Measurements from ENCODE around the gene TNFAIP3.
"Not testable (repeated sequence)": the region's sequence is repeated elsewhere in the genome, so short reads cannot be mapped to it uniquely, and the experiment has no call there.

Gene TNFAIP3

GRCh38 chr6:137890983-137891537 is 24.0 kb downstream of the TNFAIP3 start:
- H3K27ac ChIP-seq: no peak overlapping the region
- H3K4me3 ChIP-seq: no peak overlapping the region

- peak overlapping the region in 5 of 21 experiments; percentile 1 to 54 (median 16) for H3K27ac ChIP-seq
- H3K4me3 ChIP-seq: no peak overlapping the region
Measured at GRCh38 chr6:137892271-137892708, 25.2 kb downstream of the TNFAIP3 start.

GRCh38 chr6:137893181-137893580 is 26.1 kb downstream of the TNFAIP3 start:
- H3K4me3 ChIP-seq: no peak overlapping the region
- H3K27ac ChIP-seq: peak overlapping the region in 2 of 21 experiments; percentile 9 to 16

- H3K27ac ChIP-seq: peak overlapping the region in 1 of 21 experiments; percentile 16
- H3K4me3 ChIP-seq: no peak overlapping the region
Measured at GRCh38 chr6:137893726-137894125, 26.7 kb downstream of the TNFAIP3 start.

GRCh38 chr6:137894378-137894777 is 27.3 kb downstream of the TNFAIP3 start:
- H3K4me3 ChIP-seq: not testable (repeated sequence)
- H3K27ac ChIP-seq: peak overlapping the region in 1 of 21 experiments; percentile 5

- Histone ChIP-seq H3K4me3 (no peak overlapping the region), H3K27ac (no peak overlapping the region)
Measured at GRCh38 chr6:137894779-137895385, 27.8 kb downstream of the TNFAIP3 start.

GRCh38 chr6:137896647-137897046 is 29.6 kb downstream of the TNFAIP3 start:
- no peak overlapping the region for H3K4me3 ChIP-seq

GRCh38 chr6:137900815-137901214 is 33.8 kb downstream of the TNFAIP3 start:
- H3K4me3 ChIP-seq: no peak overlapping the region
- H3K27ac ChIP-seq: no peak overlapping the region

More at GRCh38 chr6:137896647-137897046, 29.6 kb downstream of the TNFAIP3 start:
- no peak overlapping the region for H3K27ac ChIP-seq

- no peak overlapping the region for H3K4me3 ChIP-seq
- no peak overlapping the region for H3K27ac ChIP-seq
Measured at GRCh38 chr6:137901454-137901853, 34.4 kb downstream of the TNFAIP3 start.

- H3K27ac ChIP-seq: no peak overlapping the region
- H3K4me3 ChIP-seq: no peak overlapping the region
Measured at GRCh38 chr6:137902699-137903098, 35.6 kb downstream of the TNFAIP3 start.

GRCh38 chr6:137903274-137903932 is 36.3 kb downstream of the TNFAIP3 start:
- H3K4me3 ChIP-seq: no peak overlapping the region

GRCh38 chr6:137903933-137904821 is 37.1 kb downstream of the TNFAIP3 start:
- Histone ChIP-seq H3K27ac (peak overlapping the region in 2 of 21 experiments; percentile 22 to 45), H3K4me3 (peak overlapping the region in 1 of 7 experiments; percentile 9)

More at GRCh38 chr6:137903274-137903932, 36.3 kb downstream of the TNFAIP3 start:
- H3K27ac ChIP-seq: no peak overlapping the region

- peak overlapping the region in 7 of 21 experiments; percentile 10 to 60 (median 22) for H3K27ac ChIP-seq
- peak overlapping the region in 2 of 7 experiments; percentile 3 to 9 for H3K4me3 ChIP-seq
Measured at GRCh38 chr6:137904822-137905617, 38.0 kb downstream of the TNFAIP3 start.

- H3K27ac ChIP-seq: no peak overlapping the region
Measured at GRCh38 chr6:137906020-137906472, 39.0 kb downstream of the TNFAIP3 start.

GRCh38 chr6:137907170-137907569 is 40.1 kb downstream of the TNFAIP3 start:
- Histone ChIP-seq H3K4me3 (no peak overlapping the region), H3K27ac (no peak overlapping the region)

More at GRCh38 chr6:137906020-137906472, 39.0 kb downstream of the TNFAIP3 start:
- no peak overlapping the region for H3K4me3 ChIP-seq

GRCh38 chr6:137909533-137909932 is 42.5 kb downstream of the TNFAIP3 start:
- Histone ChIP-seq H3K4me3 (no peak overlapping the region), H3K27ac (no peak overlapping the region)

- H3K4me3 ChIP-seq: no peak overlapping the region
- peak overlapping the region in 2 of 21 experiments; percentile 11 to 31 for H3K27ac ChIP-seq
Measured at GRCh38 chr6:137910424-137910834, 43.4 kb downstream of the TNFAIP3 start.

GRCh38 chr6:137910843-137911456 is 43.9 kb downstream of the TNFAIP3 start:
- Histone ChIP-seq H3K4me3 (no peak overlapping the region), H3K27ac (peak overlapping the region in 1 of 21 experiments; percentile 31)

Data from skin epidermis (tissue), 12 donors.